ENCODE results near the gene AMFR. TPM values are rescaled to one million over a fixed set of nuclear protein-coding genes. Genes with fewer than 3 reads are reported as not detected.
A peak's percentile ranks its signal among the peaks of the same experiment; 100 is the strongest.

The AMFR gene
- total and polyA plus RNA-seq, 10 of the 15 experiments (the other 5 are each of a cell fraction or from before 2014, with no cell fraction given), result 8.2 to 67.6 (median 28.1) TPM

GRCh38 chr16:56450986-56451752 is 25.8 kb upstream of the AMFR start, which contains the start of the genes NUDT21 and OGFOD1 (continued):
- TF ChIP-seq RFX5 (IDR thresholded peaks at IDR 0.05; ENCODE audit: low read depth, low read length), result 0 out of 2 replicates have a peak, but pooled peaks have one; percentile 36
- peak; percentile 97 for TF ChIP-seq YY1 (IDR thresholded peaks at IDR 0.05; ENCODE audit: low read depth, low read length)
- no peak for TF ChIP-seq JUNB (IDR thresholded peaks at IDR 0.05)
- TF ChIP-seq, protein P1, sequence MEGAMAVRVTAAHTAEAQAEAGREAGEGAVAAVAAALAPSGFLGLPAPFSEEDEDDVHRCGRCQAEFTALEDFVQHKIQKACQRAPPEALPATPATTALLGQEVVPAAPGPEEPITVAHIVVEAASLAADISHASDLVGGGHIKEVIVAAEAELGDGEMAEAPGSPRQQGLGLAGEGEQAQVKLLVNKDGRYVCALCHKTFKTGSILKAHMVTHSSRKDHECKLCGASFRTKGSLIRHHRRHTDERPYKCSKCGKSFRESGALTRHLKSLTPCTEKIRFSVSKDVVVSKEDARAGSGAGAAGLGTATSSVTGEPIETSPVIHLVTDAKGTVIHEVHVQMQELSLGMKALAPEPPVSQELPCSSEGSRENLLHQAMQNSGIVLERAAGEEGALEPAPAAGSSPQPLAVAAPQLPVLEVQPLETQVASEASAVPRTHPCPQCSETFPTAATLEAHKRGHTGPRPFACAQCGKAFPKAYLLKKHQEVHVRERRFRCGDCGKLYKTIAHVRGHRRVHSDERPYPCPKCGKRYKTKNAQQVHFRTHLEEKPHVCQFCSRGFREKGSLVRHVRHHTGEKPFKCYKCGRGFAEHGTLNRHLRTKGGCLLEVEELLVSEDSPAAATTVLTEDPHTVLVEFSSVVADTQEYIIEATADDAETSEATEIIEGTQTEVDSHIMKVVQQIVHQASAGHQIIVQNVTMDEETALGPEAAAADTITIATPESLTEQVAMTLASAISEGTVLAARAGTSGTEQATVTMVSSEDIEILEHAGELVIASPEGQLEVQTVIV (IDR thresholded peaks at IDR 0.05; ENCODE audit: borderline replicate concordance, partially characterized antibody), result peak; percentile 51
- peak; percentile 73 for TF ChIP-seq HCFC1 (IDR thresholded peaks at IDR 0.05; ENCODE audit: low read length)
- TF ChIP-seq, protein P2, sequence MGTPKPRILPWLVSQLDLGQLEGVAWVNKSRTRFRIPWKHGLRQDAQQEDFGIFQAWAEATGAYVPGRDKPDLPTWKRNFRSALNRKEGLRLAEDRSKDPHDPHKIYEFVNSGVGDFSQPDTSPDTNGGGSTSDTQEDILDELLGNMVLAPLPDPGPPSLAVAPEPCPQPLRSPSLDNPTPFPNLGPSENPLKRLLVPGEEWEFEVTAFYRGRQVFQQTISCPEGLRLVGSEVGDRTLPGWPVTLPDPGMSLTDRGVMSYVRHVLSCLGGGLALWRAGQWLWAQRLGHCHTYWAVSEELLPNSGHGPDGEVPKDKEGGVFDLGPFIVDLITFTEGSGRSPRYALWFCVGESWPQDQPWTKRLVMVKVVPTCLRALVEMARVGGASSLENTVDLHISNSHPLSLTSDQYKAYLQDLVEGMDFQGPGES (IDR thresholded peaks at IDR 0.05), result peak; percentile 83
- no peak for TF ChIP-seq ETV6 (conservative IDR thresholded peaks at IDR 0.05 in 1 of 2, IDR thresholded peaks at IDR 0.05 in 1 of 2; ENCODE audit: borderline replicate concordance in 1 of 2, low read depth in 1 of 2)
- peak; percentile 89 for TF ChIP-seq POLR2AphosphoS5 (IDR thresholded peaks at IDR 0.05; ENCODE audit: low read length)
- TF ChIP-seq CHD2 (IDR thresholded peaks at IDR 0.05; ENCODE audit: borderline replicate concordance, low read depth, low read length), result peak; percentile 95
- no peak for TF ChIP-seq CHD1 (IDR thresholded peaks at IDR 0.05; ENCODE audit: low read depth, low read length)
- TF ChIP-seq POLR2A (IDR thresholded peaks at IDR 0.05; ENCODE audit: low read depth, low read length), result peak; percentile 92
- TF ChIP-seq ZNF687 (IDR thresholded peaks at IDR 0.05), result no peak
- TF ChIP-seq ATF2 (IDR thresholded peaks at IDR 0.05; ENCODE audit: low read length), result no peak
- TF ChIP-seq TCF7 (IDR thresholded peaks at IDR 0.05; ENCODE audit: borderline replicate concordance), result no peak
- no peak for TF ChIP-seq CBX3 (IDR thresholded peaks at IDR 0.05; ENCODE audit: borderline replicate concordance, low read depth)
- peak in 1 of 2 experiments; percentile 40; a peak in 1 of 3 replicates for TF ChIP-seq EGR1 (IDR thresholded peaks at IDR 0.05; ENCODE audit: borderline replicate concordance in 1 of 2, low read depth in 2 of 2, low read length in 2 of 2)

Measured in GM12878 (cell line).